OCI-LY1 (cell line): Measurements from ENCODE around the gene SYT7.

Experiments used
- H2AFZ ChIP-seq: fragments of 200-600 bp; sonication (generic), shearing (Covaris generic); 2 replicates; pipeline ENCODE4 v1.6.0; 2014; ENCODE audit warnings: antibody characterized with exemption, mild to moderate bottlenecking, low read length
- H3F3A ChIP-seq: fragments of 200-600 bp; sonication (generic), shearing (Covaris generic); 2 replicates; pipeline ENCODE4 v1.6.0; 2014; ENCODE audit warnings: mild to moderate bottlenecking, antibody characterized with exemption, low read length, moderate library complexity; ENCODE audit not compliant: insufficient read depth
- H3K27ac ChIP-seq: fragments of 200-600 bp; sonication (generic); 2 replicates; pipeline ENCODE4 v1.5.1; 2014; ENCODE audit warnings: low read length, mixed run types, mild to moderate bottlenecking, low read depth; ENCODE audit not compliant: poor library complexity, severe bottlenecking
- H3K27me3 ChIP-seq: fragments of 200-600 bp; sonication (generic); 2 replicates; pipeline ENCODE4 v1.6.0; 2014; ENCODE audit warnings: antibody characterized with exemption, mild to moderate bottlenecking, low read length, moderate library complexity; ENCODE audit not compliant: insufficient read depth
- H3K36me3 ChIP-seq: fragments of 200-600 bp; sonication (generic); 2 replicates; pipeline ENCODE4 v1.6.1; 2014; ENCODE audit warnings: mild to moderate bottlenecking, antibody characterized with exemption, low read length, moderate library complexity, mixed read lengths; ENCODE audit not compliant: insufficient read depth
- H3K4me1 ChIP-seq: fragments of 200-600 bp; sonication (generic); 2 replicates; pipeline ENCODE4 v1.5.1; 2014; ENCODE audit warnings: mild to moderate bottlenecking, low read length, moderate library complexity; ENCODE audit not compliant: insufficient read depth, severe bottlenecking
- H3K4me2 ChIP-seq: fragments of 200-600 bp; sonication (generic), shearing (Covaris generic); 2 replicates; pipeline ENCODE4 v1.6.1; 2014; ENCODE audit warnings: low read length
- H3K4me3 ChIP-seq: fragments of 200-600 bp; sonication (generic); 2 replicates; pipeline ENCODE4 v1.5.1; 2014; ENCODE audit warnings: low read length, low read depth, mild to moderate bottlenecking, mixed read lengths; ENCODE audit not compliant: poor library complexity, severe bottlenecking
- H3K79me2 ChIP-seq: fragments of 200-600 bp; shearing (Covaris generic); 2 replicates; pipeline ENCODE4 v1.6.1; 2016; ENCODE audit warnings: mixed run types, low read length, mixed read lengths; ENCODE audit not compliant: insufficient read depth
- H3K9ac ChIP-seq: fragments of 200-600 bp; sonication (generic), shearing (Covaris generic); 2 replicates; pipeline ENCODE4 v1.6.1; 2014; ENCODE audit warnings: mild to moderate bottlenecking, low read length, mixed read lengths
- H3K9me2 ChIP-seq: fragments of 200-600 bp; sonication (generic), shearing (Covaris generic); 2 replicates; pipeline ENCODE4 v1.6.1; 2014; ENCODE audit warnings: low read depth, mild to moderate bottlenecking, low read length, mixed read lengths
- H3K9me3 ChIP-seq: fragments of 200-600 bp; shearing (Covaris generic); 2 replicates; pipeline ENCODE4 v1.6.1; 2014; ENCODE audit warnings: low read length, mixed read lengths
- H4K20me1 ChIP-seq: fragments of 200-600 bp; sonication (generic), shearing (Covaris generic); 2 replicates; pipeline ENCODE4 v1.6.0; 2016; ENCODE audit warnings: mild to moderate bottlenecking, low read length; ENCODE audit not compliant: insufficient read depth
- CTCF ChIP-seq: fragments of 200-600 bp; sonication (generic), shearing (Covaris generic); IDR thresholded peaks from 2 replicates; pipeline ENCODE4 v1.5.1; 2017; ENCODE audit warnings: mild to moderate bottlenecking, antibody characterized with exemption, low read length, moderate library complexity, mixed read lengths
- EZH2 ChIP-seq: fragments of 200-600 bp; sonication (generic), shearing (Covaris generic); IDR thresholded peaks from 2 replicates; pipeline ENCODE4 v1.8.0; 2017; ENCODE audit warnings: borderline replicate concordance, mixed run types, mild to moderate bottlenecking, antibody characterized with exemption, low read length, moderate library complexity, mixed read lengths

Gene SYT7

DNA sequence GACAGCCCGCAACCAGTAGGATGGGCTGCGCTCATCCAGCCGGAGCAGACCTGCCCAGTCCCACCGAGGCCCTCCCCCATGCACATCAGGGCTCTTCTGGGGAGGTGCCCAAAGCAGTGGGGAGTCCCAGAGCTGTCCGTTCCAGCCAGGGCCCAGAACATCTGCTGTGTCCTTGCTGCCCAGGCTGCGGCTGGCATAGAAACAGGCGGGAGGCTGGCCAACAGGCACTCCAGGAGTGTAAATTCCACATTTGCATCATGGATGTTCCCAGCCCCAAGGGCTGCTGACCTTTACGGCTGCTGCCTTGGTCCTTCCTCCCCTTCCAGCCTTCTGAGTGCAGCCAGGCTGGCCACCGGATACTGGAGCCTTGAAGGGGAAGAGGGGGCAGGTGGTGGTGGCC lies 30.0 kb upstream of the SYT7 start:
- Histone ChIP-seq H3K27ac (no peak overlapping the region), H3K27me3 (no peaks in the 10 kb centered on the region), H2AFZ (no peak overlapping the region), H3K4me2 (no peak overlapping the region), H3K36me3 (no peaks in the 10 kb centered on the region), H3K9ac (no peak overlapping the region), H3K9me3 (no peaks in the 10 kb centered on the region), H3K79me2 (no peaks in the 10 kb centered on the region), H3F3A (no peaks in the 10 kb centered on the region), H3K4me1 (no peaks in the 10 kb centered on the region), H4K20me1 (no peaks in the 10 kb centered on the region), H3K4me3 (no peak overlapping the region), H3K9me2 (no peaks in the 10 kb centered on the region)
- TF ChIP-seq EZH2 (no peak), CTCF (no peak)

- H3K9me3 ChIP-seq: no peaks in the 10 kb centered on the region
- H3K9ac ChIP-seq: no peak overlapping the region
- no peaks in the 10 kb centered on the region for H4K20me1 ChIP-seq
- no peaks in the 10 kb centered on the region for H3F3A ChIP-seq
- H3K27ac ChIP-seq: no peak overlapping the region
- no peaks in the 10 kb centered on the region for H3K4me1 ChIP-seq
- H3K36me3 ChIP-seq: no peaks in the 10 kb centered on the region
- no peaks in the 10 kb centered on the region for H3K79me2 ChIP-seq
- no peaks in the 10 kb centered on the region for H3K9me2 ChIP-seq
- no peaks in the 10 kb centered on the region for H3K27me3 ChIP-seq
- TF ChIP-seq CTCF: no peak
- no peak for TF ChIP-seq EZH2
- H2AFZ ChIP-seq: no peak overlapping the region
- H3K4me2 ChIP-seq: no peak overlapping the region
- no peak overlapping the region for H3K4me3 ChIP-seq
Measured at GRCh38 chr11:61609980-61610366, 29.1 kb upstream of the SYT7 start.

DNA sequence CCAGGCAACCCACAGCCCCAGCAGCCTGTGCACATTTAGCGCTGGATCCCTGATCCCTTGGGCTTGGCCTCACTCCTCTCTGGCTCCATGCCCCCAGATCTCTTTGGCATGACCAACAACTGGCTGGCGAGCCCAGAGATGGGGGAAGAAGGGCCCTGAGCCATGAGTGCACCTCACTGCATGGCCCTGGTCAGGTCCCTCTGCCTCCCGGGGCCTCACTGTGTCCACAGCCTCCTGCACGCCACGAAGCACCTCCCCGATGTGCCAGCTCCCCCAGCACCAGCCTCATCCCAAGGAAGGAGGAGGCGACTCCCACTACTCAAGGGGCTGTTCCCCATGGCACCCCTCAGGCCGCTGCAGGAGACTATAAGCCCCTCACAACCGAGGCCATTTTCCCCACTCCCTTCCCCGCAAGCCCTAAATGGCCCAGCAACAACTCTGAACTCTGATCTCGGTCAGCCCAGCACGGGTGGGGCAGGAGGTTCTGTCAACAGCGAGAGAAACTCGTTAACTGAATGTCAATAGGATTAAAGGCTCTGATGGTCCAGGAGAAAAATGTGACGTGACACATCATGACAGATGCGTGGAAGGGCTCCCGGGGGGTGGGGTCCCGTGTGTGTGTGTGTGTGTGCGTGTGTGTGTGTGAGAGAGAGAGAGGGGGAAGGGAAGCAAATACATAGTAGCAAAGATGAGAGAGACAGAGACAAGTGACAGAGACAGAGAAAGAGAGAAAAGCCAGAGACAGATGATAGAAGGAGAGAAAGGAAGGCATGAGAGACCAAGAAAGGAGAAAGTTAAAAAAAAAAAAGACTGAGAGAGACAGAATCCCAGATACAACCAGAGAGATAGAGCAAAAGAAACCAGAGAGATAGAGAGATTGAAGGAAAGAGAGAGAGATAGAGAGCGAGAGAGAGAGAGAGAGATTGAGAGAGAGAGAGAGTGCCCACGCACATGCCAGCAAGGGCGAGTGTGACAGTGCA lies 28.4 kb upstream of the SYT7 start:
- TF ChIP-seq EZH2 (no peak), CTCF (no peak)
- H2AFZ ChIP-seq: no peak overlapping the region
- no peak overlapping the region for H3K4me3 ChIP-seq
- H3K27me3 ChIP-seq: no peaks in the 10 kb centered on the region
- H3K36me3 ChIP-seq: no peaks in the 10 kb centered on the region
- H3K4me2 ChIP-seq: no peak overlapping the region
- H3K9me3 ChIP-seq: no peaks in the 10 kb centered on the region
- no peaks in the 10 kb centered on the region for H3K79me2 ChIP-seq
- H4K20me1 ChIP-seq: no peaks in the 10 kb centered on the region
- H3K9me2 ChIP-seq: no peaks in the 10 kb centered on the region
- H3K4me1 ChIP-seq: no peaks in the 10 kb centered on the region
- H3F3A ChIP-seq: no peaks in the 10 kb centered on the region
- H3K27ac ChIP-seq: no peak overlapping the region
- no peak overlapping the region for H3K9ac ChIP-seq
